MCF 10A (cell line): ENCODE results near the gene PTPRM. TPM values are rescaled to one million over a fixed set of nuclear protein-coding genes. Genes with fewer than 3 reads are reported as not detected.

Experiments used
- BruUV-seq: library from RNA; stranded (reverse); fragments of 400-500 nt; replicated peaks from 2 replicates; lab custom pipeline; 2021; lab: Mats Ljungman, UMichigan
- CTCF ChIA-PET: fragments of 300-600 bp; sonication (Branson Sonifier 250); formaldehyde crosslinking; extraction: SDS; loops from one replicate; lab custom pipeline; 2021; ENCODE audit warnings: antibody characterized with exemption, inconsistent platforms; lab: Yijun Ruan, JAX
- POLR2A ChIA-PET: fragments of 300-600, 350-650 bp; sonication (Branson Sonifier 250); formaldehyde crosslinking; extraction: SDS; loops from one replicate; lab custom pipeline; 2020; ENCODE audit warnings: antibody characterized with exemption, inconsistent platforms; lab: Yijun Ruan, JAX
- DNase-seq: peaks from one replicate; pipeline ENCODE4 v3.0.0-alpha.2; 2018; ENCODE audit not compliant: unreplicated experiment
- H3K27ac Mint-ChIP-seq: one replicate; pipeline ENCODE4 v1.8.0; 2022; ENCODE audit warnings: mild to moderate bottlenecking, low read depth, mixed read lengths; ENCODE audit not compliant: unreplicated experiment
- H3K27me3 Mint-ChIP-seq: one replicate; pipeline ENCODE4 v1.8.0; 2022; ENCODE audit warnings: mixed read lengths; ENCODE audit not compliant: insufficient read depth, unreplicated experiment
- H3K36me3 Mint-ChIP-seq: one replicate; pipeline ENCODE4 v1.8.0; 2022; ENCODE audit warnings: mild to moderate bottlenecking, moderate library complexity, mixed read lengths; ENCODE audit not compliant: insufficient read depth, unreplicated experiment
- H3K4me1 Mint-ChIP-seq: one replicate; pipeline ENCODE4 v1.8.0; 2022; ENCODE audit warnings: mixed read lengths; ENCODE audit not compliant: insufficient read depth, unreplicated experiment
- H3K4me3 Mint-ChIP-seq: one replicate; pipeline ENCODE4 v1.8.0; 2022; ENCODE audit warnings: mild to moderate bottlenecking, moderate library complexity, mixed read lengths; ENCODE audit not compliant: unreplicated experiment
- H3K9me3 Mint-ChIP-seq: one replicate; pipeline ENCODE4 v1.8.0; 2022; ENCODE audit warnings: mixed read lengths; ENCODE audit not compliant: unreplicated experiment
- intact Hi-C: fragments of 100-400 bp; cut with micrococcal nuclease; formaldehyde crosslinking; loops from 2 replicates; pipeline ENCODE4 v1.14.1; 2022
- total RNA-seq: library from RNA; stranded (reverse); gene quantifications from 2 replicates; pipeline ENCODE4 v1.2.3, GENCODE V29; 2022
- TF ChIP-seq, protein P1 (sequence below): fragments of 200-600 bp; IDR thresholded peaks from one replicate; pipeline ENCODE4 v1.8.0; 2022; ENCODE audit warnings: antibody characterized with exemption, mild to moderate bottlenecking; ENCODE audit not compliant: unreplicated experiment

The PTPRM gene
- total RNA-seq, 1 experiment from 2014 or later = 82.8 TPM

GRCh38 chr18:8409151-8409550, 842.0 kb downstream of the PTPRM start:
- no peak overlapping the region for H3K27ac Mint-ChIP-seq
- peaks cover 26% of the 10 kb centered on the region for H3K9me3 Mint-ChIP-seq
- no peaks in the 10 kb centered on the region for H3K4me1 Mint-ChIP-seq
- no peak overlapping the region for H3K4me3 Mint-ChIP-seq
- ChIA-PET POLR2A (no interaction called here), CTCF (interaction anchor here (0.6 to 0.9 kb wide), 2 partner anchors 196 to 1136 kb away, joined by 3 read pairs; no protein-coding TSS in a partner anchor)
- intact Hi-C loops = no loop called here
- no peaks in the 10 kb centered on the region for H3K27me3 Mint-ChIP-seq
- no peak for DNase-seq
- BruUV-seq = no TSS peak
- H3K36me3 Mint-ChIP-seq = peaks cover 27% of the 10 kb centered on the region
- TF ChIP-seq, protein P1, sequence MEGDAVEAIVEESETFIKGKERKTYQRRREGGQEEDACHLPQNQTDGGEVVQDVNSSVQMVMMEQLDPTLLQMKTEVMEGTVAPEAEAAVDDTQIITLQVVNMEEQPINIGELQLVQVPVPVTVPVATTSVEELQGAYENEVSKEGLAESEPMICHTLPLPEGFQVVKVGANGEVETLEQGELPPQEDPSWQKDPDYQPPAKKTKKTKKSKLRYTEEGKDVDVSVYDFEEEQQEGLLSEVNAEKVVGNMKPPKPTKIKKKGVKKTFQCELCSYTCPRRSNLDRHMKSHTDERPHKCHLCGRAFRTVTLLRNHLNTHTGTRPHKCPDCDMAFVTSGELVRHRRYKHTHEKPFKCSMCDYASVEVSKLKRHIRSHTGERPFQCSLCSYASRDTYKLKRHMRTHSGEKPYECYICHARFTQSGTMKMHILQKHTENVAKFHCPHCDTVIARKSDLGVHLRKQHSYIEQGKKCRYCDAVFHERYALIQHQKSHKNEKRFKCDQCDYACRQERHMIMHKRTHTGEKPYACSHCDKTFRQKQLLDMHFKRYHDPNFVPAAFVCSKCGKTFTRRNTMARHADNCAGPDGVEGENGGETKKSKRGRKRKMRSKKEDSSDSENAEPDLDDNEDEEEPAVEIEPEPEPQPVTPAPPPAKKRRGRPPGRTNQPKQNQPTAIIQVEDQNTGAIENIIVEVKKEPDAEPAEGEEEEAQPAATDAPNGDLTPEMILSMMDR = no peak

GRCh38 chr18:8411492-8411891, 844.4 kb downstream of the PTPRM start:
- Mint-ChIP-seq H3K27me3 (no peaks in the 10 kb centered on the region), H3K36me3 (peaks cover 22% of the 10 kb centered on the region), H3K4me3 (no peak overlapping the region), H3K4me1 (peaks cover 5% of the 10 kb centered on the region), H3K9me3 (peaks cover 33% of the 10 kb centered on the region), H3K27ac (no peak overlapping the region)
- BruUV-seq = no TSS peak
- TF ChIP-seq, protein P1 = no peak
- ChIA-PET CTCF (no interaction called here), POLR2A (no interaction called here)
- no peak for DNase-seq
- intact Hi-C loops = no loop called here

GRCh38 chr18:8412117-8412516, 845.0 kb downstream of the PTPRM start:
- peaks cover 33% of the 10 kb centered on the region for H3K9me3 Mint-ChIP-seq
- H3K27me3 Mint-ChIP-seq = no peaks in the 10 kb centered on the region
- H3K4me3 Mint-ChIP-seq = no peak overlapping the region
- ChIA-PET POLR2A (no interaction called here), CTCF (no interaction called here)
- no TSS peak for BruUV-seq
- intact Hi-C loops = no loop called here
- TF ChIP-seq, protein P1 = no peak
- H3K36me3 Mint-ChIP-seq = peaks cover 22% of the 10 kb centered on the region
- no peak for DNase-seq
- peaks cover 9% of the 10 kb centered on the region for H3K4me1 Mint-ChIP-seq
- H3K27ac Mint-ChIP-seq = no peak overlapping the region

DNA sequence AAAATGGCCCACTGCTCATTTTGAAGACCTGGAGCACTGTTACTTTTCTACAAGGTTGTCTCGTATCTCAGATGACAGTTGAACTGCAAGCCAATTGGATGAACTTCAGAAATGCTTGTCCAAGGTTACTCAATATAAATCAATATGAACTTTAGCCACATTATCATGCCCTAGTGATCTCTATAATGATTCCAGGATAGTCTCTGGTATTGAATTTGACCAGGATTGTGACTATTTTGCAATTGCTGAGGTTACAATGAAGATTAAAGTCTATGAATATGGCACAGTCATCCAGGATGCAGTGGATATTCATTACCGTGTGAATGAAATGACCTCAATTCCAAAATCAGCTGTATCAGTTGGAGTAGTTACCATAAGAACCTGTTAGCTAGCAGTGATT, 846.1 kb downstream of the PTPRM start:
- TF ChIP-seq, protein P1 = no peak
- peaks cover 33% of the 10 kb centered on the region for H3K9me3 Mint-ChIP-seq
- H3K4me3 Mint-ChIP-seq = no peak overlapping the region
- H3K4me1 Mint-ChIP-seq = peaks cover 9% of the 10 kb centered on the region
- no peaks in the 10 kb centered on the region for H3K27me3 Mint-ChIP-seq
- CTCF ChIA-PET = interaction anchor here (0.6 kb wide), 1 partner anchor 575 kb away, joined by 4 read pairs; no protein-coding TSS in a partner anchor
- H3K36me3 Mint-ChIP-seq = peaks cover 13% of the 10 kb centered on the region
- no peak for DNase-seq
- H3K27ac Mint-ChIP-seq = no peak overlapping the region
- no TSS peak for BruUV-seq
- intact Hi-C loops = no loop called here
- POLR2A ChIA-PET = no interaction called here
